Heart left ventricle (tissue), 16 donors: Measurements from ENCODE around the gene HDLBP. TPM values are rescaled to one million over a fixed set of nuclear protein-coding genes. Genes with fewer than 3 reads are reported as not detected.

ENCODE experiments used
- ATAC-seq, 4 donors: fragments of 200-7000 bp; cut with Tn5 transposase; one replicate each; pipeline ENCODE4 v1.9.1; 2020 to 2022; ENCODE audit warnings: moderate library complexity in 4 of 4, mild to moderate bottlenecking in 3 of 4, moderate number of reproducible peaks in 1 of 4
- DNase-seq, 5 donors: peaks; one replicate each; pipeline ENCODE4 v3.0.0-alpha.2; 2020
- H3K27ac ChIP-seq, 12 donors: fragments of 200-600 bp; sonication (generic) in 4 of 12; one replicate each; pipeline versions ENCODE4 v1.5.0 to v1.8.0; 2016 to 2022; ENCODE audit warnings: mild to moderate bottlenecking in 2 of 12
- H3K27me3 ChIP-seq, 9 donors: fragments of 200-600 bp; sonication (generic) in 2 of 9; one replicate each; pipeline versions ENCODE4 v1.5.1 to v1.8.0; 2016 to 2022; ENCODE audit warnings: mild to moderate bottlenecking in 3 of 9
- H3K36me3 ChIP-seq, 9 donors: fragments of 200-600 bp; sonication (generic) in 2 of 9; one replicate each; pipeline versions ENCODE4 v1.5.0 to v1.8.0; 2018 to 2022; ENCODE audit warnings: mild to moderate bottlenecking in 2 of 9
- H3K4me1 ChIP-seq, 12 donors: fragments of 200-600 bp; sonication (generic) in 4 of 12; one replicate each; pipeline versions ENCODE4 v1.5.0 to v1.8.0; 2016 to 2022; ENCODE audit warnings: mild to moderate bottlenecking in 3 of 12
- H3K4me3 ChIP-seq, 12 donors: fragments of 200-600 bp; sonication (generic) in 4 of 12; one replicate each; pipeline versions ENCODE4 v1.5.0 to v1.8.0; 2017 to 2022; ENCODE audit warnings: mild to moderate bottlenecking in 9 of 12, moderate library complexity in 4 of 12
- H3K9me3 ChIP-seq, 12 donors: fragments of 200-600 bp; sonication (generic) in 4 of 12; one replicate each; pipeline versions ENCODE4 v1.5.0 to v1.8.0; 2016 to 2022; ENCODE audit warnings: mild to moderate bottlenecking in 1 of 12
- CTCF ChIP-seq, 12 donors: fragments of 200-600 bp; sonication (generic) in 4 of 12; IDR thresholded peaks; one replicate each; pipeline versions ENCODE4 v1.5.0 to v1.8.0; 2018 to 2022; ENCODE audit warnings: antibody characterized with exemption in 12 of 12, mild to moderate bottlenecking in 5 of 12
- POLR2A ChIP-seq, 2 donors: fragments of 450-650 bp; IDR thresholded peaks; one replicate each; pipeline ENCODE4 v1.6.1; 2017; ENCODE audit warnings: antibody characterized with exemption in 2 of 2, mild to moderate bottlenecking in 2 of 2, moderate library complexity in 2 of 2
- WGBS, 4 donors: extraction: QIAGEN DNeasy Blood & Tissue Kit in 2 of 4; methylation state at CpG; one replicate each; pipeline versions ENCODE4 v1.1.5 to v1.1.7; 2013 to 2018; 5-methylcytosine and 5-hydroxymethylcytosine counted together
- intact Hi-C, 10 donors: fragments of 100-400 bp; cut with DNase I; formaldehyde crosslinking; loops; one replicate each; pipeline versions ENCODE4 v1.11.1 to v1.14.2; 2022
- polyA plus RNA-seq, 2 donors: library from polyadenylated mRNA; stranded (reverse); fragments of 200-250 nt; gene quantifications; one replicate each; pipeline ENCODE4 v1.2.3, GENCODE V29; 2013
- total RNA-seq, 9 donors: library from RNA; depleted of rRNA in 2 of 9; stranded (reverse); fragments of >200 nt in 2 of 9; fragmentation: NEBNext Ultra II Directional in 3 of 9; extraction: Animal tissue kit (Norgen Biotek cat#: 25700) in 3 of 9; gene quantifications; one replicate each; pipeline versions ENCODE4 v1.1.0 to v1.2.4, GENCODE V29; 2016 to 2023
- donor health status: ischemic (EF 13 %, LVEDD 7.1; RV severe dilation, severe dysfunction).
- donor health status: healthy with polysubstance abuse.
- donor health status: DM: no; HTN: yes; CAD: no.
- donor health status: DM: no; HTN: no; CAD: no.
- donor health status: ischemic (EF 25% LVEDD 6.9; RV normal size, moderate dysfunction).
- donor health status: ischemic (EF 25% LVEDD 5.7; RV mildly dilated, moderate dysfunction).
- donor health status: healthy.
- donor health status: DM: yes; HTN: yes; CAD: no.
- donor health status: ischemic (EF 35%, LVEDD 5.7; RV mildly dilated, moderate dysfunction).
- donor health status: nonischemic (EF 11% LVEDD 7.7; RV severe dilation, severe dysfunction).
- donor health status: DM: yes; HTN: yes; CAD: no.
- donor health status: PGD.
- donor health status: ischemic (EF 29% LVEDD 5.4; RV normal size, mild dysfunction).
- donor health status: nonischemic (EF 23%, LVEDD 6.1; RV moderate dilation, normal function).

HDLBP gene
- total and polyA plus RNA-seq, 11 donors = 220 to 407 (median 343) TPM

GRCh38 chr2:241241669-241242068 is 73.8 kb downstream of the HDLBP start:
- H3K36me3 ChIP-seq = peaks cover 13 to 100% (median 100%) of the 10 kb centered on the region in 9 donors
- no peaks in the 10 kb centered on the region for H3K4me1 ChIP-seq
- H3K27me3 ChIP-seq = no peaks in the 10 kb centered on the region
- TF ChIP-seq CTCF (IDR thresholded peaks at IDR 0.05) (no peak), POLR2A (IDR thresholded peaks at IDR 0.05) (no peak)
- 91 to 93% (median 92%) methylated on average over 4 of the region's 4 CpGs for WGBS, 4 donors
- intact Hi-C loops = no loop called here
- H3K27ac ChIP-seq = no peak overlapping the region
- DNase-seq (no peak), ATAC-seq (no peak)
- no peaks in the 10 kb centered on the region for H3K9me3 ChIP-seq
- no peak overlapping the region for H3K4me3 ChIP-seq

- Histone ChIP-seq H3K27ac (no peak overlapping the region), H3K36me3 (peaks cover 13 to 100% (median 100%) of the 10 kb centered on the region in 9 donors), H3K9me3 (no peaks in the 10 kb centered on the region), H3K27me3 (no peaks in the 10 kb centered on the region), H3K4me1 (no peaks in the 10 kb centered on the region), H3K4me3 (no peak overlapping the region)
- ATAC-seq = no peak
- no peak for TF ChIP-seq CTCF (IDR thresholded peaks at IDR 0.05)
- no peak for TF ChIP-seq POLR2A (IDR thresholded peaks at IDR 0.05)
- WGBS, 4 donors = 91 to 96% (median 93%) methylated on average over 21 of the region's 21 CpGs
- intact Hi-C loops = no loop called here
- no peak for DNase-seq
These were observed 75.0 kb downstream of the HDLBP start for GRCh38 chr2:241240320-241241004.

- Histone ChIP-seq H3K9me3 (no peaks in the 10 kb centered on the region), H3K36me3 (peaks cover 13 to 100% (median 100%) of the 10 kb centered on the region in 9 donors), H3K27ac (no peak overlapping the region), H3K4me1 (no peaks in the 10 kb centered on the region), H3K4me3 (no peak overlapping the region), H3K27me3 (no peaks in the 10 kb centered on the region)
- DNase-seq (no peak), ATAC-seq (no peak)
- TF ChIP-seq CTCF (IDR thresholded peaks at IDR 0.05) (no peak), POLR2A (IDR thresholded peaks at IDR 0.05) (no peak)
- intact Hi-C loops = no loop called here
- WGBS, 4 donors = 94 to 97% (median 96%) methylated on average over 23 to 28 of the region's 28 CpGs
These were observed 75.8 kb downstream of the HDLBP start for GRCh38 chr2:241239552-241240202.

GRCh38 chr2:241238693-241239198 is 76.7 kb downstream of the HDLBP start:
- H3K27me3 ChIP-seq = no peaks in the 10 kb centered on the region
- ATAC-seq (no peak), DNase-seq (no peak)
- TF ChIP-seq CTCF (IDR thresholded peaks at IDR 0.05) = no peak
- TF ChIP-seq POLR2A (IDR thresholded peaks at IDR 0.05) = no peak
- no peaks in the 10 kb centered on the region for H3K4me1 ChIP-seq
- peaks cover 13 to 100% (median 100%) of the 10 kb centered on the region in 9 donors for H3K36me3 ChIP-seq
- H3K9me3 ChIP-seq = no peaks in the 10 kb centered on the region
- WGBS, 4 donors = 82 to 89% (median 85%) methylated on average over 5 of the region's 5 CpGs
- H3K27ac ChIP-seq = no peak overlapping the region
- no peak overlapping the region for H3K4me3 ChIP-seq
- intact Hi-C loops = no loop called here
